Caco-2 (cell line): ENCODE results near the gene TAB3. TPM values are rescaled to one million over a fixed set of nuclear protein-coding genes. Genes with fewer than 3 reads are reported as not detected.
A peak's percentile ranks its signal among the peaks of the same experiment; 100 is the strongest.

Source experiments
- BruUV-seq: library from RNA; stranded (reverse); fragments of 400-500 nt; replicated peaks from 2 replicates; lab custom pipeline; 2021; lab: Mats Ljungman, UMichigan
- CTCF ChIA-PET: fragments of 300-600 bp; sonication (Branson Sonifier 250); formaldehyde crosslinking; loops from one replicate; lab custom pipeline; 2022; ENCODE audit warnings: antibody characterized with exemption; lab: Charles Lee
- POLR2A ChIA-PET: fragments of 300-600 bp; sonication (Branson Sonifier 250); formaldehyde crosslinking; loops from one replicate; lab custom pipeline; 2022; ENCODE audit warnings: antibody characterized with exemption; lab: Charles Lee
- DNase-seq, 2 experiments: peaks; one replicate each; pipeline versions ENCODE4 v3.0.0 to v3.0.0-alpha.2; 2020 to 2022
- H3K27me3 ChIP-seq: replicated peaks from 2 replicates; pipeline ENCODE4 v1.6.0; 2011; ENCODE audit warnings: low read length; ENCODE audit not compliant: control insufficient read depth, insufficient read depth
- H3K36me3 ChIP-seq: 2 replicates; pipeline ENCODE4 v1.5.1; 2011; ENCODE audit warnings: low read length; ENCODE audit not compliant: control insufficient read depth, insufficient read depth
- H3K4me1 ChIP-seq: fragments of 250-450 bp; sonication (Bioruptor Pico); 2 replicates; pipeline ENCODE4 v1.5.1; 2020; ENCODE audit warnings: mild to moderate bottlenecking
- H3K4me3 ChIP-seq: 2 replicates; pipeline ENCODE4 v1.5.1; 2011; ENCODE audit warnings: low read depth, mild to moderate bottlenecking, control low read depth, low read length
- H3K9me3 ChIP-seq: fragments of 250-450 bp; sonication (Bioruptor Pico); 2 replicates; pipeline ENCODE4 v1.5.1; 2020; ENCODE audit warnings: mild to moderate bottlenecking, moderate library complexity
- H3K27ac Mint-ChIP-seq: one replicate; pipeline ENCODE4 v1.8.0; 2022; ENCODE audit warnings: mixed read lengths; ENCODE audit not compliant: unreplicated experiment
- H3K27me3 Mint-ChIP-seq: one replicate; pipeline ENCODE4 v1.8.0; 2022; ENCODE audit warnings: mixed read lengths; ENCODE audit not compliant: insufficient read depth, unreplicated experiment
- H3K36me3 Mint-ChIP-seq: one replicate; pipeline ENCODE4 v1.8.0; 2022; ENCODE audit warnings: mild to moderate bottlenecking, mixed read lengths; ENCODE audit not compliant: insufficient read depth, unreplicated experiment
- H3K4me1 Mint-ChIP-seq: one replicate; pipeline ENCODE4 v1.8.0; 2022; ENCODE audit warnings: low read depth, mixed read lengths; ENCODE audit not compliant: unreplicated experiment
- H3K4me3 Mint-ChIP-seq: one replicate; pipeline ENCODE4 v1.8.0; 2022; ENCODE audit warnings: mild to moderate bottlenecking, moderate library complexity, mixed read lengths; ENCODE audit not compliant: unreplicated experiment
- H3K9me3 Mint-ChIP-seq: one replicate; pipeline ENCODE4 v1.8.0; 2022; ENCODE audit warnings: mixed read lengths; ENCODE audit not compliant: unreplicated experiment
- CTCF ChIP-seq, 2 experiments: fragments of 200-600 bp in 1 of 2; IDR thresholded peaks; 1 replicate in 1 of 2; 2 replicates in 1 of 2; pipeline versions ENCODE4 v1.5.1 to v1.8.0; 2011 to 2022; ENCODE audit warnings: antibody characterized with exemption in 1 of 2, control low read depth in 1 of 2, inconsistent platforms in 1 of 2, low read depth in 1 of 2, low read length in 1 of 2, mild to moderate bottlenecking in 1 of 2, moderate library complexity in 1 of 2; ENCODE audit not compliant: insufficient read depth in 1 of 2, severe bottlenecking in 1 of 2, unreplicated experiment in 1 of 2
- intact Hi-C: fragments of 100-400 bp; cut with micrococcal nuclease; formaldehyde crosslinking; loops from one replicate; pipeline ENCODE4 v1.10.0; 2022; ENCODE audit not compliant: unreplicated experiment
- total RNA-seq: library from RNA; stranded (reverse); gene quantifications from 2 replicates; pipeline ENCODE4 v1.2.3, GENCODE V29; 2022

The TAB3 gene
- total RNA-seq, 1 experiment from 2014 or later, result 14.8 TPM

- no peaks in the 10 kb centered on the region for H3K9me3 Mint-ChIP-seq
- H3K27ac Mint-ChIP-seq, result no peak overlapping the region
- H3K4me3 Mint-ChIP-seq, result no peak overlapping the region
- H3K4me1 Mint-ChIP-seq, result no peaks in the 10 kb centered on the region
- ChIA-PET POLR2A (no interaction called here), CTCF (interaction anchor here (1.8 kb wide), 1 partner anchor 130 kb away, joined by 6 read pairs; no protein-coding TSS in a partner anchor)
- no peaks in the 10 kb centered on the region for H3K27me3 Mint-ChIP-seq
- Histone ChIP-seq H3K4me1 (peaks cover 21% of the 10 kb centered on the region), H3K9me3 (no peaks in the 10 kb centered on the region), H3K36me3 (no peaks in the 10 kb centered on the region; the same call in 1 of the 2 replicates), H3K27me3 (no peaks in the 10 kb centered on the region), H3K4me3 (no peak overlapping the region)
- TSS peak; percentile 4 for BruUV-seq
- TF ChIP-seq CTCF (IDR thresholded peaks at IDR 0.05; ENCODE audit: insufficient read depth in 1 of 2, low read depth in 1 of 2, low read length in 1 of 2, severe bottlenecking in 1 of 2, unreplicated experiment in 1 of 2), result peak in 1 of 2 experiments; percentile 26
- intact Hi-C loops, result loop anchor here (5.0 kb wide), 1 partner anchor 128 kb away; no protein-coding TSS in a partner anchor
- peak; percentile 43 to 55 for DNase-seq
- peaks cover 4% of the 10 kb centered on the region for H3K36me3 Mint-ChIP-seq
Measured at GRCh38 chrX:30865015-30865414, 24.0 kb downstream of the TAB3 start.

- Mint-ChIP-seq H3K9me3 (no peaks in the 10 kb centered on the region), H3K27me3 (no peaks in the 10 kb centered on the region), H3K4me1 (no peaks in the 10 kb centered on the region), H3K4me3 (no peak overlapping the region), H3K36me3 (peaks cover 9% of the 10 kb centered on the region), H3K27ac (no peak overlapping the region)
- no peak for TF ChIP-seq CTCF (IDR thresholded peaks at IDR 0.05; ENCODE audit: insufficient read depth in 1 of 2, low read depth in 1 of 2, low read length in 1 of 2, severe bottlenecking in 1 of 2, unreplicated experiment in 1 of 2)
- ChIA-PET POLR2A (no interaction called here), CTCF (interaction anchor here (1.8 kb wide), 1 partner anchor 129 kb away, joined by 6 read pairs; no protein-coding TSS in a partner anchor)
- no peaks in the 10 kb centered on the region; the same call in 1 of the 2 replicates for H3K36me3 ChIP-seq
- no peaks in the 10 kb centered on the region for H3K27me3 ChIP-seq
- no peak for DNase-seq
- no TSS peak for BruUV-seq
- intact Hi-C loops, result no loop called here
- H3K4me1 ChIP-seq, result peaks cover 21% of the 10 kb centered on the region
- no peak overlapping the region for H3K4me3 ChIP-seq
- no peaks in the 10 kb centered on the region for H3K9me3 ChIP-seq
Measured at GRCh38 chrX:30864383-30864785, 24.7 kb downstream of the TAB3 start.

GRCh38 chrX:30863974-30864373 lies 25.1 kb downstream of the TAB3 start:
- no peak for DNase-seq
- H3K4me3 Mint-ChIP-seq, result no peak overlapping the region
- peaks cover 11% of the 10 kb centered on the region for H3K36me3 Mint-ChIP-seq
- BruUV-seq, result no TSS peak
- no peaks in the 10 kb centered on the region; the same call in 1 of the 2 replicates for H3K36me3 ChIP-seq
- POLR2A ChIA-PET, result no interaction called here
- H3K9me3 Mint-ChIP-seq, result no peaks in the 10 kb centered on the region
- H3K27me3 Mint-ChIP-seq, result no peaks in the 10 kb centered on the region
- CTCF ChIA-PET, result interaction anchor here (1.8 kb wide), 1 partner anchor 129 kb away, joined by 6 read pairs; no protein-coding TSS in a partner anchor
- TF ChIP-seq CTCF (IDR thresholded peaks at IDR 0.05; ENCODE audit: insufficient read depth in 1 of 2, low read depth in 1 of 2, low read length in 1 of 2, severe bottlenecking in 1 of 2, unreplicated experiment in 1 of 2), result no peak
- no peak overlapping the region for H3K27ac Mint-ChIP-seq
- H3K9me3 ChIP-seq, result no peaks in the 10 kb centered on the region
- no peaks in the 10 kb centered on the region for H3K27me3 ChIP-seq
- H3K4me3 ChIP-seq, result no peak overlapping the region
- intact Hi-C loops, result no loop called here
- H3K4me1 Mint-ChIP-seq, result no peaks in the 10 kb centered on the region
- peaks cover 21% of the 10 kb centered on the region for H3K4me1 ChIP-seq
